Upper lobe of right lung (tissue), 1 donor: ENCODE results near the gene DIPK1C. TPM values are rescaled to one million over a fixed set of nuclear protein-coding genes. Genes with fewer than 3 reads are reported as not detected.

ENCODE experiments used
- ATAC-seq: fragments of 200-7000 bp; cut with Tn5 transposase; one replicate; pipeline ENCODE4 v1.9.1; 2020; ENCODE audit warnings: mild to moderate bottlenecking, moderate library complexity
- DNase-seq: peaks from one replicate; pipeline ENCODE4 v3.0.0-alpha.2; 2020
- H3K27ac ChIP-seq: fragments of 200-600 bp; one replicate; pipeline ENCODE4 v1.8.0; 2022
- H3K27me3 ChIP-seq: fragments of 200-600 bp; one replicate; pipeline ENCODE4 v1.8.0; 2022; ENCODE audit warnings: mild to moderate bottlenecking
- H3K36me3 ChIP-seq: fragments of 200-600 bp; one replicate; pipeline ENCODE4 v1.8.0; 2022
- H3K4me1 ChIP-seq: fragments of 200-600 bp; one replicate; pipeline ENCODE4 v1.8.0; 2022
- H3K4me3 ChIP-seq: fragments of 200-600 bp; one replicate; pipeline ENCODE4 v1.8.0; 2022; ENCODE audit warnings: mild to moderate bottlenecking
- H3K9me3 ChIP-seq: fragments of 200-600 bp; one replicate; pipeline ENCODE4 v1.8.0; 2022
- CTCF ChIP-seq: fragments of 200-600 bp; IDR thresholded peaks from one replicate; pipeline ENCODE4 v1.8.0; 2022; ENCODE audit warnings: antibody characterized with exemption
- intact Hi-C: fragments of 100-400 bp; cut with DNase I; formaldehyde crosslinking; loops from one replicate; pipeline ENCODE4 v1.11.0; 2022
- total RNA-seq: library from RNA; stranded (reverse); fragmentation: NEBNext Ultra II Directional; extraction: Animal tissue kit (Norgen Biotek cat#: 25700); gene quantifications from one replicate; pipeline ENCODE4 v1.2.1, GENCODE V29; 2021
- donor health status: DM: no; HTN: yes; CAD: no; lungs with severe emphysema.

The DIPK1C gene
- total RNA-seq, 1 donor from 2014 or later: not detected

GRCh38 chr18:74480149-74480651 is 23.1 kb upstream of the DIPK1C start:
- Histone ChIP-seq H3K27ac (no peak overlapping the region), H3K4me1 (no peaks in the 10 kb centered on the region), H3K4me3 (no peak overlapping the region), H3K36me3 (no peaks in the 10 kb centered on the region), H3K27me3 (no peaks in the 10 kb centered on the region), H3K9me3 (no peaks in the 10 kb centered on the region)
- DNase-seq (no peak), ATAC-seq (peak; percentile 18)
- intact Hi-C loops: no loop called here
- no peak for TF ChIP-seq CTCF

GRCh38 chr18:74479486-74480148 is 22.5 kb upstream of the DIPK1C start:
- DNase-seq (no peak), ATAC-seq (peak; percentile 50)
- Histone ChIP-seq H3K4me1 (no peaks in the 10 kb centered on the region), H3K27me3 (no peaks in the 10 kb centered on the region), H3K4me3 (no peak overlapping the region), H3K27ac (no peak overlapping the region), H3K9me3 (no peaks in the 10 kb centered on the region), H3K36me3 (no peaks in the 10 kb centered on the region)
- intact Hi-C loops: no loop called here
- no peak for TF ChIP-seq CTCF

- DNase-seq: no peak
- H3K27me3 ChIP-seq: no peaks in the 10 kb centered on the region
- no peak for TF ChIP-seq CTCF
- intact Hi-C loops: no loop called here
- H3K36me3 ChIP-seq: no peaks in the 10 kb centered on the region
- no peaks in the 10 kb centered on the region for H3K9me3 ChIP-seq
- no peaks in the 10 kb centered on the region for H3K4me1 ChIP-seq
- no peak overlapping the region for H3K27ac ChIP-seq
- no peak overlapping the region for H3K4me3 ChIP-seq
- ATAC-seq: peak; percentile 20
Measured at GRCh38 chr18:74478880-74479279, 21.8 kb upstream of the DIPK1C start.

- TF ChIP-seq CTCF: no peak
- no peak for ATAC-seq
- H3K27ac ChIP-seq: no peak overlapping the region
- no peaks in the 10 kb centered on the region for H3K4me1 ChIP-seq
- H3K4me3 ChIP-seq: no peak overlapping the region
- intact Hi-C loops: no loop called here
- no peaks in the 10 kb centered on the region for H3K27me3 ChIP-seq
- no peaks in the 10 kb centered on the region for H3K9me3 ChIP-seq
- DNase-seq: no peak
- H3K36me3 ChIP-seq: no peaks in the 10 kb centered on the region
Measured at GRCh38 chr18:74478316-74478715, 21.2 kb upstream of the DIPK1C start.

- ATAC-seq: peak; percentile 40
- intact Hi-C loops: no loop called here
- no peaks in the 10 kb centered on the region for H3K9me3 ChIP-seq
Measured at GRCh38 chr18:74477771-74478170, 20.7 kb upstream of the DIPK1C start.

More at GRCh38 chr18:74477771-74478170, 20.7 kb upstream of the DIPK1C start:
- Histone ChIP-seq H3K27me3 (no peaks in the 10 kb centered on the region), H3K27ac (no peak overlapping the region), H3K36me3 (no peaks in the 10 kb centered on the region), H3K4me1 (no peaks in the 10 kb centered on the region), H3K4me3 (no peak overlapping the region)
- no peak for TF ChIP-seq CTCF
- no peak for DNase-seq
